H7 (cell line): ENCODE measurements around the gene NR3C1. TPM values are rescaled to one million over a fixed set of nuclear protein-coding genes. Genes with fewer than 3 reads are reported as not detected.

Source experiments
- DNase-seq: peaks from one replicate; pipeline ENCODE4 v3.0.0; 2012
- H3K27me3 ChIP-seq: 2 replicates; pipeline ENCODE4 v1.6.0; 2011; ENCODE audit warnings: mild to moderate bottlenecking, low read length; ENCODE audit not compliant: control insufficient read depth, insufficient read depth
- H3K36me3 ChIP-seq: replicated peaks from 2 replicates; pipeline ENCODE4 v1.5.1; 2011; ENCODE audit warnings: low read length; ENCODE audit not compliant: control insufficient read depth, insufficient read depth
- H3K4me3 ChIP-seq: 2 replicates; pipeline ENCODE4 v1.5.1; 2011; ENCODE audit warnings: low read depth, mild to moderate bottlenecking, control low read depth, low read length, moderate library complexity; ENCODE audit not compliant: insufficient read depth
- total RNA-seq: library from RNA; depleted of rRNA; stranded (reverse); fragments of >200 nt; shearing (Covaris generic); gene quantifications from 2 replicates; pipeline ENCODE4 v1.2.3, GENCODE V29; 2014

NR3C1 gene
- total RNA-seq, 1 experiment from 2014 or later, result 21.1 TPM

- H3K36me3 ChIP-seq, result no peaks in the 10 kb centered on the region
- H3K27me3 ChIP-seq, result no peaks in the 10 kb centered on the region
- no peak for DNase-seq
- no peak overlapping the region for H3K4me3 ChIP-seq
Observed at GRCh38 chr5:143251946-143252345, 151.5 kb downstream of the NR3C1 start.

- Histone ChIP-seq H3K4me3 (no peak overlapping the region), H3K27me3 (no peaks in the 10 kb centered on the region), H3K36me3 (no peaks in the 10 kb centered on the region)
- no peak for DNase-seq
Observed at GRCh38 chr5:143251190-143251589, 152.3 kb downstream of the NR3C1 start.

- H3K36me3 ChIP-seq, result no peaks in the 10 kb centered on the region
- H3K27me3 ChIP-seq, result no peaks in the 10 kb centered on the region
- no peak overlapping the region for H3K4me3 ChIP-seq
- no peak for DNase-seq
Observed at GRCh38 chr5:143249851-143250250, 153.6 kb downstream of the NR3C1 start.

GRCh38 chr5:143248822-143249579 lies 154.5 kb downstream of the NR3C1 start:
- H3K36me3 ChIP-seq, result no peaks in the 10 kb centered on the region
- no peak for DNase-seq
- no peaks in the 10 kb centered on the region for H3K27me3 ChIP-seq
- no peak overlapping the region for H3K4me3 ChIP-seq

- H3K4me3 ChIP-seq, result no peak overlapping the region
- no peaks in the 10 kb centered on the region for H3K36me3 ChIP-seq
- DNase-seq, result no peak
- no peaks in the 10 kb centered on the region for H3K27me3 ChIP-seq
Observed at GRCh38 chr5:143248391-143248790, 155.1 kb downstream of the NR3C1 start.

GRCh38 chr5:143247134-143247815 lies 156.2 kb downstream of the NR3C1 start:
- H3K36me3 ChIP-seq, result no peaks in the 10 kb centered on the region
- H3K27me3 ChIP-seq, result no peaks in the 10 kb centered on the region
- DNase-seq, result no peak
- no peak overlapping the region for H3K4me3 ChIP-seq

- no peak for DNase-seq
- no peaks in the 10 kb centered on the region for H3K36me3 ChIP-seq
- H3K27me3 ChIP-seq, result no peaks in the 10 kb centered on the region
- no peak overlapping the region for H3K4me3 ChIP-seq
Observed at GRCh38 chr5:143245929-143246561, 157.4 kb downstream of the NR3C1 start.

GRCh38 chr5:143244990-143245389 lies 158.5 kb downstream of the NR3C1 start:
- no peak for DNase-seq
- Histone ChIP-seq H3K36me3 (no peaks in the 10 kb centered on the region), H3K27me3 (no peaks in the 10 kb centered on the region), H3K4me3 (no peak overlapping the region)

GRCh38 chr5:143244000-143244736 lies 159.3 kb downstream of the NR3C1 start:
- Histone ChIP-seq H3K27me3 (no peaks in the 10 kb centered on the region), H3K4me3 (no peak overlapping the region), H3K36me3 (no peaks in the 10 kb centered on the region)
- no peak for DNase-seq

GRCh38 chr5:143243103-143243502 lies 160.4 kb downstream of the NR3C1 start:
- DNase-seq, result no peak
- Histone ChIP-seq H3K36me3 (no peaks in the 10 kb centered on the region), H3K4me3 (no peak overlapping the region), H3K27me3 (no peaks in the 10 kb centered on the region)

- Histone ChIP-seq H3K36me3 (no peaks in the 10 kb centered on the region), H3K4me3 (no peak overlapping the region), H3K27me3 (no peaks in the 10 kb centered on the region)
- DNase-seq, result no peak
Observed at GRCh38 chr5:143241892-143242291, 161.6 kb downstream of the NR3C1 start.

GRCh38 chr5:143239882-143240518 lies 163.5 kb downstream of the NR3C1 start:
- Histone ChIP-seq H3K4me3 (no peak overlapping the region), H3K27me3 (no peaks in the 10 kb centered on the region), H3K36me3 (no peaks in the 10 kb centered on the region)
- DNase-seq, result no peak

GRCh38 chr5:143238620-143239019 lies 164.9 kb downstream of the NR3C1 start:
- H3K27me3 ChIP-seq, result no peaks in the 10 kb centered on the region
- H3K4me3 ChIP-seq, result no peak overlapping the region
- no peak for DNase-seq
- no peaks in the 10 kb centered on the region for H3K36me3 ChIP-seq

GRCh38 chr5:143237664-143238063 lies 165.8 kb downstream of the NR3C1 start:
- Histone ChIP-seq H3K27me3 (no peaks in the 10 kb centered on the region), H3K4me3 (no peak overlapping the region), H3K36me3 (no peaks in the 10 kb centered on the region)
- DNase-seq, result no peak
